Inflammatory macrophage (primary cell): ENCODE results near the gene FBXO39.
"Not testable (repeated sequence)": the region's sequence is repeated elsewhere in the genome, so short reads cannot be mapped to it uniquely, and the experiment has no call there.

Experiments used
- DNase-seq, 2 donors: peaks; one replicate each; pipeline ENCODE4 v3.0.0-alpha.2; 2020 to 2022
- total RNA-seq, 18 experiments: gene quantifications; one replicate each; lab custom pipeline; 2026; ENCODE audit warnings: mixed read lengths in 6 of 18, inconsistent platforms in 2 of 18; lab: John Stamatoyannopoulos, UW

FBXO39 gene
- 0 to 0.85 (median 0.02) reads per million in 18 experiments for total RNA-seq

DNA sequence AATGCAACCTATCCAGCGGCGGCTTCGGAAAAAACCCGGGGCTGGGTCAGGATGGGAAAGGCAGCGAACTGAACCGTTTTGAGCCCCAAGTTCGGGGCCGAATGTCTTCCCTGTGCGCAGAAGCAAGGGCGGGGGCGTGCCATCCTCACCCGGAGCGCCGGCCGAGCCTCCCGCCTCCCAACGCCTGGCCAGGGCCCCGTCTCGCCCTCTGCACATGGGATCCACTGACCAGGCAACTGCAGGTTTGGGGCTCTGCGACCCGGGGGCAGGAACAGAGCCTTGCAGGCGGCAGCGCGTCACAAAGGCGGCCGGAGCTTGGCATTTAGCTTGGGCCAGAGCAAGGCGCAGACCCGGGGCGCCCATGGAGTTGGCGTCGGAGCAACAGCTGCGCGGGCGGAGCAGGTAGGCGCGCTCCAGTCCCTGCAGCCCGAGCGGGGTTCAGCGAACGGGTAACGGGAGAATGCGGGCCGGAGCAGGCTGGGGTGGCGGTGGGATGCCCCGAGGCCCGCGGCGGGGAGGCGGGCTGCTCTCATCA is at the start of gene FBXO39:
TSS of gene FBXO39 (plus strand) at position 345 of the 535 bp plus-strand sequence. CDS start 3,654 bp downstream, outside the sequence.
- DNase-seq, result no peak

DNA sequence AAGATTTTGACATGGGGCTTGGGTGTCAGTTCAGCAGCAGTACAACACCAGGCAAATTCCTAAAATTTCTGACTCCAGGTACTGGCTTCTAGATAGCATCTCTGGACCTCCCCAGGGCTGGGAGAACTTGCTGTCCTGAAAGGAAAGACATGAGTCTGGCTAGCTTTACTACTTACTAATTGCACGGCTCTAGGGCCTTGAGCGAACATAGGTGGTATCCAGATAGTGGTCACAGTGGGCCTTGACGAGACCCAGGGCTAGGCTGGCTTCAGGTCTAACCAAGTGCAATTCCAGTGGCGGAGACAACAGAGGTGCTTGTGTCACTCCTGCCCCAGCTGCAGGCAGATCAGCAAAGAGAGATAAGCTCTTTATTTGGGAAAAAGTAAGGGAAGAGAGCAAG is 46.5 kb upstream of the FBXO39 start:
- DNase-seq, result no peak

DNA sequence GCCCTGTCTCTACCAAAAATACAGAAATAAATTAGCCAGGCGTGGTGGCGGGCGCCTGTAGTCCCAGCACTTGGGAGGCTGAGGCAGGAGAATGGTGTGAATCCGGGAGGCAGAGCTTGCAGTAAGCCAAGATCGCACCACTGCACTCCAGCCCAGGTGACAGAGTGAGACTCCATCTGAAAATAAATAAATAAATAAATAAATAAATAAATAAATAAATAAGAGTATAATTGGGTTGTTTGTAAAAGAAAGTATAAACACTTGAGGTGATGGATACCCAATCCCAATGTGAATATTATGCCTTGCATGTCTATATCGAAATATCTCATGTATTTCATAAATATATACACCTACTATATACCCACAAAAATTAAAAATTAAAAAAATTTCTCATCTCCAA is 29.4 kb upstream of the FBXO39 start:
- DNase-seq, result not testable (repeated sequence)

DNA sequence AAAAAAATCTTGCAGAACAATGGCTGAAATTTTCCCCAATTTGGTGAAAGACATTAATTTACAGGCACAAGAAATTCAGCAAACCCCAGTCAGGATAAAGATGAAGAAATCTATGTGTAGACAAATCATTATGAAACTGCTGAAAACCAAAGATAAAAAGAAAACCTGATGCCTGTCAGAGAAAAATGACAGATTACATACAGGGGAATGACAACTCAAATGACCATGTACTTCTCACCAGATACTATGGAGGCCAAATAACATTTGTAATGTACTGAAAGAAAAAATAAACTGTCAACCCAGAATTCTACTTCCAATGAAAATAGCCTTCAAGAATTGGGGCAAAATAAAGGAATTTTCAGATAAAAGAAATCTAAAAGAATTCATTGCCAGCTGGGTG is 27.4 kb upstream of the FBXO39 start:
- DNase-seq, result no peak

DNA sequence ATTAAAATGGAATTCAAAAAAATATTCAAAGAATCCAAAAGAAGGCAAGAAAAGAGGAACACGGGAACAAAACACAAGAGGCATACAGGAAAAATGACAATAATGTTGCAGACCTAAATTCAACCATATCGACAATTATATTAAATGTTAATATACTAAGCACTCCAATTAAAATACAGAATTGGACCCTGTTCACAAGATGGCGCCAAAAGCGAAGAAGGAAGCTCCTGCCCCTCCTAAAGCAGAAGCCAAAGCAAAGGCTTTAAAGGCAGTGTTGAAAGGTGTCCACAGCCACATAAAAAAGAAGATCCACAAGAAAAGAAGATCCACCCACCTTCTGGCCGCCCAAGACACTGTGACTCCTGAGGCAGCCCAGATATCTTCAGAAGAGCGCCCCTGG is 26.5 kb upstream of the FBXO39 start:
- peak in 1 of 2 donors; percentile 27 for DNase-seq

DNA sequence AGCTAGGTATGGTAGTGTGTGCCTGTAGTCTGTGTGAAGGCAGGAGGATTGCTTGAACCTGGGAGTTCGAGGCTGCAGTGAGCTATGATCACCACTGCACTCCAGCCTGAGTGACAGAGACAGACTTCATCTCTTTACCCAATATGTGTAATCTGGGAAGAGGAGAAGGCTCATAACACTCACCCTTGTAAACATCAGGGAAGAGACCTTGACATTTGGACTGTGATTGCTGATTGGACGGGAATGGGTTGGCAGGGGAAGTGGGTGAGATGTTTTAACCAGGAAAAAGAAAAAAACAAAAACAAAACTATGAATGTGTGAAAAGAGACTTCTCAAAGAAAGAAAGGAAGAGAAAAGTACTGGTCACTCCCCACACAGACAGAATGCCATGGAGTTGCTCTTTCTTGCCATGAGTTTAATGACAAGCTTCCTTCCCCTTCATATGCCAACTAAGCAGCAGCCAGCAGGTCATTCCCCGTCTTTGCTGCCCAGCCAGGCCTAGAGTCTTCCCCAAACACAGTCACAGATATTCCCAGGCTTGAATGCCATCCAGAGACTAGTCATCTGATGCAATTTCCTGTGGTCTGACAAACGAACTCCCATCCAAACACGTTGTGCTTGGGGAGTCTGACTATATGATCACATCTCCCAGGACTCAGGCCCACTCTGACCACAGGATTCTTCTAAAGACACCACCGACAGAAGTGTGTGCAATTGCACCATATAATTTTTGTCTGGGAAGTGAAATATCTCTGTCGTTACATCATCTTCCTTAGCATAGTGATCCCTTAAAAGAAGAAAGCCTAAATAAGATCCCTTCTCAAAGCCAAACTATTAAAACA is 23.7 kb upstream of the FBXO39 start:
- peak; percentile 83 to 85 for DNase-seq

- DNase-seq, result peak in 1 of 2 donors; percentile 9
Measured at GRCh38 chr17:6753006-6753445, 23.0 kb upstream of the FBXO39 start.

DNA sequence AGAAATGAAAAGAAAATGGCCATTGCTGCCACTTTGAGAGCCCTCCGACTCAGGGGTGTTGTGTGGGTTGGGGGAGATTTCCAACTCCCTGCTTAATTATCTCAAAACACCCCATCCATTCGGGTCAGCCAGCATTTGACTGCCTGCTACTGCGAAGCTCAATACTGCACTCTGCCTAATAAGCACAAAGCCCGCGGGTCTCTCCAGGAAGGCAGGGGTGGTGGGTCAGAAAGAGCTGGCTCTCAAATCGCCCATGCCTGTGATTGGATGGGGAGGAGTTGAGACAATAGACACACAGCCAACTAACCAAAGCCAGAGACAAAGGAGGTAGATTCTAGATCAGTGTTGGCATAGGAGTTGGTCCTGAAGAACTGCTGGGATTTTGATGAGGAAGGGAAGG is 22.5 kb upstream of the FBXO39 start:
- DNase-seq, result no peak

DNA sequence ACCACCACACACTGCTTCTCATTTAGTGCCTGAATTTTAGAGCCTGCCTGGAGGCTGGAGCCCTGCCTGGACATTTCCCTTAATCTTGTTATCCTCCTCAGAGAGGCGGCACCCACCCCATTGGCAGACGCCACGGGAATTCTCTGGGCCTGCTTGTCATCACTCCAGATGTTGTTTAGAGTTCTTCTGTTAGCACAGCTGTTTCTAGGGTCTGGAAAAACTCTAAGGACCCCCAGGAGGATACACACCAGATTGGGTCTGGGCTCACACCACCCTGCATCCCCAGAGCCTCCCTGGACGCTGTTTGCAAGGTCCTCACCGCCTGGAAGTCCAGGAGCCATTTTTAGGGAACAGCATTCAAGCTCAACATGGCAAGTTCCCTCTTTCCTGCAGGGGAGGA is 20.7 kb upstream of the FBXO39 start:
- no peak for DNase-seq

GRCh38 chr17:6755731-6756184 is 20.3 kb upstream of the FBXO39 start, which contains the start of gene XAF1:
XAF1 (plus strand) TSS chr17:6756046; CDS start chr17:6756079, 33 bp downstream.
- DNase-seq, result peak; percentile 61 to 63

GRCh38 chr17:6756425-6757031 is 19.5 kb upstream of the FBXO39 start:
- no peak for DNase-seq

DNA sequence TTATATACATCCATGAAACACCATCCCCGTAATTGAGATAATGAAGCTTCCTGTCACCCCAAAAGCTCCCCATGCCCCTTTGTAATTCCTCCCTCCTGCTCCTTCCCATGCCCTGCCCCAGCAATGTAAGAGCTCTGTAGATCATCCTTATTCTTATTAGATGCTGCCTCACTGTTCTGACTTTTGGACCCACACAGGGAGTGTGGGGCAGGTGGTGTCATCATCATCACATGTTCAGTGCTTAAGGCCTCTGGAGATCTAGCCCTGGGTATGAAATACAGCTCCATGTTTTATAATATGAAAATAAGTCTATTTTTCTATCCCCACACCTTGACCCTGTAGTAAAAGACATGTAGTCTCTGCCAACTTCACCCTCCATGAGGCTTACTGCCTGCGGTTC is 18.3 kb upstream of the FBXO39 start:
- DNase-seq, result no peak

DNA sequence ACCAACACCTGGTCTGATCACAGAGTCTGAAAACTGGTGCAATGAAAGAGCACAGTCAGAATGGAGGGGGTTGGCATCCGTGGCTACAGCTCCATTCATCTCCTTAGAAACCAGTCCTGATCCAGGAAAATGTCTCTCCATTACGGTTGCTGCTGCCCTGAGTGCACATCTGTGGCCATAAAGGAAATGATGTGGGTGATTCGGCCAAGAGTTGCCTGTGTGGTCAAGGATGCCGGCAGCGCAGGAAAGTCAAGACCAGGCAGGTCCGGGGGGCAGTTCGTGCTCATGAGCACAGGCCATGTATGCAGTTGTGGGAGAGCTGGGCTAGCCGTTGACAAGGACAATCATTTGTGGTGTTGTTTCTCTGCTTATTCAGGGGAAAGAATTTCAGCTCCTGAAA is 14.2 kb upstream of the FBXO39 start:
- no peak for DNase-seq

DNA sequence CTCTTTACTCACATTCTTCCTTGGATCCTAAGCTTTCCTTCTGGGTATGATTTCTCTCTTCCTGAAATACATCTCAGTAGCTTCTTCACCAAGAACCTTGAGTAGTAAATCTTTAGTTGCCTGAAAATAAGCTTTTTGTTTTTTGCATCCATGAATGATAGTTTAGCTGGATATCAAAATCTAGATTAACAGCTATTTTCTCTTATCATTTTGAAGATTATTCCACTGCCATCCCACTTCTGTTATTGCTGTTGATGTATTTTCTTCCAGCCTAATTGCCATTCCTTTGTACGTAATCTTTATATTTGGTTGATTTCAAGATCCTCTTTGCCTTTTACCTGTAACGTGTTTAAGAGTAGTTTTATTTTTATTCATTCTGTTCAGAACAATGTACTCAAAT is 7.6 kb upstream of the FBXO39 start:
- DNase-seq, result no peak

GRCh38 chr17:6772016-6772415 is 4.0 kb upstream of the FBXO39 start:
- no peak for DNase-seq

DNA sequence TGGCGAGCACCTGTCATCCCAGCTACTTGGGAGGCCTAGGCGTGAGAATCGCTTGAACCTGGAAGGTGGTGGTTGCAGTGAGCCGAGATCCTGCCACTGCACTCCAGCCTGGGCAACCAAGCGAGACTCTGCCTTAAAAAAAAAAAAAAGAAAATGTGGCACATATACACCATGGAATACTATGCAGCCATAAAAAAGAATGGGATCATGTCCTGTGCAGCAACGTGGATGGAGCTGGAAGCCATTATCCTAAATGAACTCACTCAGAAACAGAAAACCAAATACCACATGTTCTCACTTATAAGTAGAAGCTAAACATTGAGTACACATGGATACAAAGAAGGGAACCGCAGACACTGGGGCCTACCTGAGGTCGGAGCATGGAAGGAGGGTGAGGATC is 1.1 kb upstream of the FBXO39 start:
- not testable (repeated sequence) for DNase-seq

- DNase-seq, result no peak
Measured at GRCh38 chr17:6779411-6779810, 3.4 kb downstream of the FBXO39 start.

DNA sequence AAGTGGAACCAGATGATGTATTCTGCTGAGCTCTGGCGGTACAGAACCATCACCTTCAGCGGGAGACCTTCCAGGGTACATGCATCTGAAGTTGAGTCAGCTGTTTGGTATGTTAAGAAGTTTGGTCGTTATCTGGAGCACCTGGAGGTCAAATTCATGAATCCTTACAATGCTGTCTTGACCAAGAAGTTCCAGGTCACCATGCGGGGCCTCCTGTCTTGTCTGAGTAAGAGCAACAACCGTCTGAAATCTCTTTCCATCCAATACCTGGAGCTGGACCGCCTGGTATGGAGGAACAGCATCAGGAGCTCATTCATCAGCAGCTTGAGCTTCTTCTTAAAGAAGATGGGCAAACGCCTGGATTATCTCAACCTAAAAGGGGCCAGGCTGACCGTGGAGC is 4.0 kb downstream of the FBXO39 start:
- no peak for DNase-seq

DNA sequence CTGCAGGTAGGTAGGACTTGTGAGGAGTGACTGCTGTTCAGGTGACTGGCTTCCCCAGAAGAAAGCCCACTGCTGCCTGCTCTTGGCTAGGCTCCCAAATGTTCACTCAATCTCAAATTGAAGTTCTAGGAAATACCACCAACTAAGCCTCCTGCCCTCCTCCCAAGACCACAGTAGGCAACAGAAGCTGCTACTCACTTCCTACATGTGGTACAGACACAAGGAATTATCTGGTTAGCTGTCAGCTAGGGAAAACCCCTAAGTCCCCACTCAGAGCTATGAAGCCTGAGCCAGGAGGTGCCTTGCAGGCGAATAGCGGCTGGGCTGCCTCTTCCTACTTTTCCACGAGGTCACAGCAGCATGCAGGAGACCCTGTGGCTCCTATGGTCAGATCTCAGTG is 4.9 kb downstream of the FBXO39 start:
- no peak for DNase-seq

GRCh38 chr17:6782244-6782643 is 6.2 kb downstream of the FBXO39 start:
- no peak for DNase-seq

GRCh38 chr17:6786618-6787017 is 10.6 kb downstream of the FBXO39 start:
- DNase-seq, result peak in 1 of 2 donors; percentile 6

GRCh38 chr17:6787081-6787693 is 11.2 kb downstream of the FBXO39 start:
- no peak for DNase-seq

- DNase-seq, result no peak
Measured at GRCh38 chr17:6789146-6789545, 13.1 kb downstream of the FBXO39 start.
